Natural killer cell (primary cell): ENCODE data around the gene MAK. TPM values are rescaled to one million over a fixed set of nuclear protein-coding genes. Genes with fewer than 3 reads are reported as not detected.

ENCODE experiments used
- ATAC-seq, 3 donors: fragments of 150-1000 bp in 2 of 3; fragments of 200-7000 bp in 1 of 3; cut with Tn5 transposase; 1 replicate in 1 of 3; 2 replicates in 2 of 3; pipeline ENCODE4 v1.10.0; 2021; ENCODE audit warnings: mild to moderate bottlenecking in 2 of 3, moderate library complexity in 2 of 3
- DNase-seq, 2 donors: peaks; one replicate each; pipeline versions ENCODE4 v3.0.0 to v3.0.0-alpha.2; 2013 to 2021; ENCODE audit warnings: mixed read lengths in 1 of 2
- H3K27ac ChIP-seq: one replicate; pipeline ENCODE4 v1.5.1; 2013; ENCODE audit warnings: mild to moderate bottlenecking, low read length
- H3K27me3 ChIP-seq: one replicate; pipeline ENCODE4 v1.6.1; 2013; ENCODE audit warnings: low read length; ENCODE audit not compliant: control insufficient read depth, insufficient read depth
- H3K36me3 ChIP-seq: one replicate; pipeline ENCODE4 v1.6.1; 2013; ENCODE audit warnings: low read length; ENCODE audit not compliant: control insufficient read depth, insufficient read depth
- H3K4me1 ChIP-seq: one replicate; pipeline ENCODE4 v1.6.1; 2013; ENCODE audit warnings: low read length; ENCODE audit not compliant: control insufficient read depth, insufficient read depth
- H3K4me3 ChIP-seq: one replicate; pipeline ENCODE4 v1.5.1; 2013; ENCODE audit warnings: low read length
- H3K9me3 ChIP-seq: one replicate; pipeline ENCODE4 v1.6.1; 2013; ENCODE audit warnings: low read length; ENCODE audit not compliant: control insufficient read depth, insufficient read depth
- H3K27ac Mint-ChIP-seq, 2 donors: one replicate each; pipeline ENCODE4 v1.8.0; 2022; ENCODE audit warnings: mild to moderate bottlenecking in 2 of 2, mixed read lengths in 2 of 2, moderate library complexity in 1 of 2
- H3K27me3 Mint-ChIP-seq, 2 donors: one replicate each; pipeline ENCODE4 v1.8.0; 2022; ENCODE audit warnings: low read depth in 2 of 2, mixed read lengths in 2 of 2
- H3K36me3 Mint-ChIP-seq: one replicate; pipeline ENCODE4 v1.8.0; 2022; ENCODE audit warnings: mixed read lengths
- H3K4me1 Mint-ChIP-seq, 2 donors: one replicate each; pipeline ENCODE4 v1.8.0; 2022; ENCODE audit warnings: mixed read lengths in 2 of 2
- H3K4me3 Mint-ChIP-seq: one replicate; pipeline ENCODE4 v1.8.0; 2022; ENCODE audit warnings: mild to moderate bottlenecking, moderate library complexity, mixed read lengths
- H3K9me3 Mint-ChIP-seq, 2 donors: one replicate each; pipeline ENCODE4 v1.8.0; 2022; ENCODE audit warnings: mixed read lengths in 2 of 2
- WGBS: methylation state at CpG from one replicate; pipeline ENCODE4 v1.1.7; 2013; ENCODE audit warnings: missing lambda C conversion rate; ENCODE audit not compliant: insufficient coverage; 5-methylcytosine and 5-hydroxymethylcytosine counted together
- intact Hi-C: fragments of 100-400 bp; cut with micrococcal nuclease; formaldehyde crosslinking; loops from one replicate; pipeline ENCODE4 v1.14.2; 2022
- total RNA-seq, 4 donors: library from RNA; stranded (reverse); fragments of 120-200 nt in 1 of 4; gene quantifications; one replicate each; pipeline versions ENCODE4 v1.2.3 to v1.2.4, GENCODE V29; 2013 to 2022
- TF ChIP-seq, protein P1 (sequence below): fragments of 200-600 bp; IDR thresholded peaks from one replicate; pipeline ENCODE4 v1.8.0; 2022; ENCODE audit warnings: antibody characterized with exemption

The MAK gene
- total RNA-seq, 3 donors from 2014 or later (not counting 1 experiment from before 2014, with no cell fraction given), result 0.41 to 0.66 (median 0.65) TPM

DNA sequence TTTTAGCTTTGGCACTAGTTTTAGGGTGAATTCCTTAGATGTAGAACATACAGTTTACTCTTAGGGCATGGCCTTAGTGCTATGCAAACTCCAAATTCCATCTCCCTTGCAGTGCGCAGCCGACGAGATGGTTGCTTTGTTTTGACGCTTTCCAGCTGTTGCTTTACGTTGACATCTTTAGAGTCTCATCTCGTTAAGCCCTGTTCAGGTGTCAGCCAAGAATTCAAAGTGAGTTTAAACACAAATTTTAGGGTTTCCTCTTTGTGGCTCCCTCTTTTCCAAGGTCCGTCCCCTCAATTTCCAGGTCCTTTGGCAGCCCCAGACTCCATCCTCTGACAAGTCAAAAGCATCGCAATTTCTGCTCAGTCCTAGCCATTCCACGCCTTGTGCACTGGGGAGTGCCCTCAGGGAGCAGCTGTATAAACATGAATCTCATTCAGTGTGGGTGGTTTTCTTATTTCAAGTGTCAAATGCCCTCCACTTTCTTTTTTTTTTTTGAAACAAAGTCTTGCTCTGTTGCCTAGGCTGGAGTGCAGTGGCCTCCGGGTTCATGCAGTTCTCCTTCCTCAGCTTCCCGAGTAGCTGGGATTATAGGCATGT lies 14.1 kb upstream of the MAK start:
- WGBS, result 96% methylated on average over 11 of the region's 11 CpGs
- TF ChIP-seq, protein P1, sequence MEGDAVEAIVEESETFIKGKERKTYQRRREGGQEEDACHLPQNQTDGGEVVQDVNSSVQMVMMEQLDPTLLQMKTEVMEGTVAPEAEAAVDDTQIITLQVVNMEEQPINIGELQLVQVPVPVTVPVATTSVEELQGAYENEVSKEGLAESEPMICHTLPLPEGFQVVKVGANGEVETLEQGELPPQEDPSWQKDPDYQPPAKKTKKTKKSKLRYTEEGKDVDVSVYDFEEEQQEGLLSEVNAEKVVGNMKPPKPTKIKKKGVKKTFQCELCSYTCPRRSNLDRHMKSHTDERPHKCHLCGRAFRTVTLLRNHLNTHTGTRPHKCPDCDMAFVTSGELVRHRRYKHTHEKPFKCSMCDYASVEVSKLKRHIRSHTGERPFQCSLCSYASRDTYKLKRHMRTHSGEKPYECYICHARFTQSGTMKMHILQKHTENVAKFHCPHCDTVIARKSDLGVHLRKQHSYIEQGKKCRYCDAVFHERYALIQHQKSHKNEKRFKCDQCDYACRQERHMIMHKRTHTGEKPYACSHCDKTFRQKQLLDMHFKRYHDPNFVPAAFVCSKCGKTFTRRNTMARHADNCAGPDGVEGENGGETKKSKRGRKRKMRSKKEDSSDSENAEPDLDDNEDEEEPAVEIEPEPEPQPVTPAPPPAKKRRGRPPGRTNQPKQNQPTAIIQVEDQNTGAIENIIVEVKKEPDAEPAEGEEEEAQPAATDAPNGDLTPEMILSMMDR, result no peak
- H3K27me3 Mint-ChIP-seq, result peaks cover 8 to 13% of the 10 kb centered on the region in 2 donors

DNA sequence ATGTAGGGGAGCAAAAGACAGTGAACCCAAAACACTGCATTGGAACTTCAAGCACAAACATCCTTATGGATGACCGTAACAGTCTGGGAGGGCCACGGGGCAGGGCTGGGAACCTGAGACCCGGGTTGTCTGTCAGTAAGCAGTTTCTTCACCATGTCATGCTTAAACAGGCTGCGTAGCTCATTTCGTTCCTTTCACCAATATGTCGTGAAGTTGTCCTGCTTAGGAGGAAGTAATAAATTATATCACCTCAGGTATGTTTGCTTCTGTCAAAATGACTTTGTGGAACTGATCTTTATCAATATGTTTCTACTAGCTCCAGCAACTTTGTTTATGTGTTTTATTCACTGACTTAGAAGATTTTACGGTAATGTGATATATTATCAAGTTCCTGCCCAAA lies 12.4 kb upstream of the MAK start:
- Mint-ChIP-seq H3K27ac (no peak overlapping the region), H3K27me3 (peaks cover 8 to 13% of the 10 kb centered on the region in 2 donors), H3K9me3 (peaks cover 6 to 10% of the 10 kb centered on the region in 2 donors), H3K4me1 (no peaks in the 10 kb centered on the region), H3K36me3 (peaks cover 8% of the 10 kb centered on the region), H3K4me3 (no peak overlapping the region)
- ATAC-seq, result no peak
- Histone ChIP-seq H3K9me3 (peaks cover 7% of the 10 kb centered on the region), H3K4me3 (no peak overlapping the region), H3K36me3 (no peaks in the 10 kb centered on the region), H3K4me1 (no peaks in the 10 kb centered on the region), H3K27me3 (no peaks in the 10 kb centered on the region), H3K27ac (no peak overlapping the region)
- TF ChIP-seq, protein P1, result no peak
- intact Hi-C loops, result no loop called here
- DNase-seq, result no peak
- WGBS, result 64% methylated on average over 6 of the region's 7 CpGs

More for the DNA sequence above, 14.1 kb upstream of the MAK start:
- peaks cover 8% of the 10 kb centered on the region for H3K36me3 Mint-ChIP-seq
- Histone ChIP-seq H3K27me3 (no peaks in the 10 kb centered on the region), H3K9me3 (peaks cover 7% of the 10 kb centered on the region), H3K4me3 (no peak overlapping the region), H3K4me1 (no peaks in the 10 kb centered on the region), H3K27ac (no peak overlapping the region), H3K36me3 (no peaks in the 10 kb centered on the region)
- ATAC-seq (no peak), DNase-seq (no peak)
- H3K9me3 Mint-ChIP-seq, result peaks cover 6 to 10% of the 10 kb centered on the region in 2 donors
- no peaks in the 10 kb centered on the region for H3K4me1 Mint-ChIP-seq
- intact Hi-C loops, result no loop called here
- no peak overlapping the region for H3K4me3 Mint-ChIP-seq
- no peak overlapping the region for H3K27ac Mint-ChIP-seq

- no peak overlapping the region for H3K27ac Mint-ChIP-seq
- H3K4me1 ChIP-seq, result no peaks in the 10 kb centered on the region
- no peaks in the 10 kb centered on the region for H3K27me3 ChIP-seq
- H3K27me3 Mint-ChIP-seq, result peaks cover 6 to 13% of the 10 kb centered on the region in 2 donors
- WGBS, result 81% methylated on average over 4 of the region's 4 CpGs
- H3K4me3 ChIP-seq, result no peak overlapping the region
- DNase-seq (no peak), ATAC-seq (no peak)
- H3K4me1 Mint-ChIP-seq, result no peaks in the 10 kb centered on the region
- no peak overlapping the region for H3K27ac ChIP-seq
- H3K36me3 Mint-ChIP-seq, result peaks cover 8% of the 10 kb centered on the region
- intact Hi-C loops, result no loop called here
- no peaks in the 10 kb centered on the region for H3K36me3 ChIP-seq
- TF ChIP-seq, protein P1, result no peak
- H3K9me3 ChIP-seq, result peaks cover 7% of the 10 kb centered on the region
- H3K4me3 Mint-ChIP-seq, result no peak overlapping the region
- H3K9me3 Mint-ChIP-seq, result peaks cover 6 to 7% of the 10 kb centered on the region in 2 donors
These were observed 11.6 kb upstream of the MAK start for GRCh38 chr6:10849901-10850300.

- Histone ChIP-seq H3K4me3 (no peak overlapping the region), H3K4me1 (no peaks in the 10 kb centered on the region), H3K36me3 (no peaks in the 10 kb centered on the region), H3K27me3 (no peaks in the 10 kb centered on the region), H3K9me3 (peaks cover under 1% of the 10 kb centered on the region), H3K27ac (no peak overlapping the region)
- no peak overlapping the region for H3K4me3 Mint-ChIP-seq
- ATAC-seq (no peak), DNase-seq (no peak)
- 81% methylated on average over 3 of the region's 3 CpGs for WGBS
- H3K9me3 Mint-ChIP-seq, result no peaks in the 10 kb centered on the region
- peaks cover 5 to 6% of the 10 kb centered on the region in 2 donors for H3K27me3 Mint-ChIP-seq
- no peaks in the 10 kb centered on the region for H3K4me1 Mint-ChIP-seq
- H3K36me3 Mint-ChIP-seq, result no peaks in the 10 kb centered on the region
- intact Hi-C loops, result no loop called here
- no peak overlapping the region for H3K27ac Mint-ChIP-seq
- TF ChIP-seq, protein P1, result no peak
These were observed 9.3 kb upstream of the MAK start for GRCh38 chr6:10847684-10848083.
